A549 (cell line): Measurements from ENCODE around the gene DDX54. TPM values are rescaled to one million over a fixed set of nuclear protein-coding genes. Genes with fewer than 3 reads are reported as not detected.

ENCODE experiments used
- ATAC-seq, 2 experiments: fragments of 200-7000 bp in 1 of 2; fragments of >200 bp in 1 of 2; cut with Nextera tagmentation in 1 of 2; cut with Tn5 transposase in 1 of 2; 3 replicates each; pipeline versions ENCODE4 v1.8.0 to v1.9.1; 2018 to 2020; ENCODE audit warnings: mild to moderate bottlenecking in 1 of 2, moderate library complexity in 1 of 2
- CTCF ChIA-PET: fragments of 300-600 bp; sonication (Branson Sonifier 250); formaldehyde crosslinking; extraction: SDS; loops from one replicate; lab custom pipeline; 2021; ENCODE audit warnings: antibody characterized with exemption, inconsistent platforms; lab: Yijun Ruan, JAX
- POLR2A ChIA-PET: fragments of 350-600 bp; formaldehyde crosslinking; extraction: SDS; loops from one replicate; lab custom pipeline; 2021; ENCODE audit warnings: antibody characterized with exemption, inconsistent platforms; lab: Yijun Ruan, JAX
- DNase-seq, 2 experiments: peaks; one replicate each; pipeline versions ENCODE4 v3.0.0 to v3.0.0-alpha.2; 2011 to 2016; ENCODE audit warnings: low read depth in 1 of 2, low spot score in 1 of 2
- FAIRE-seq: peaks from 2 replicates; lab custom pipeline; 2011; peaks lifted over from hg19 to GRCh38; lab: Jason Lieb, UNC
- H3K27ac ChIP-seq, 2 experiments: fragments of >200 bp; sonication (Bioruptor Twin); formaldehyde crosslinking; 3 replicates each; pipeline ENCODE4 v1.5.1; 2016 to 2017
- H3K4me1 ChIP-seq: fragments of >200 bp; sonication (Bioruptor Twin); formaldehyde crosslinking; 3 replicates; pipeline ENCODE4 v1.6.1; 2016
- H3K4me2 ChIP-seq: fragments of >200 bp; sonication (Bioruptor Twin); formaldehyde crosslinking; 3 replicates; pipeline ENCODE4 v1.6.1; 2016
- H3K4me3 ChIP-seq: fragments of >200 bp; sonication (Bioruptor Twin); formaldehyde crosslinking; 3 replicates; pipeline ENCODE4 v1.5.1; 2016
- H3K9me3 ChIP-seq: fragments of >200 bp; sonication (Bioruptor Twin); formaldehyde crosslinking; 3 replicates; pipeline ENCODE4 v1.6.1; 2016
- CBX2 ChIP-seq: fragments of 200-600 bp; sonication (generic); IDR thresholded peaks from 2 replicates; pipeline ENCODE4 v1.6.1; 2016; ENCODE audit warnings: low read depth, mild to moderate bottlenecking, borderline replicate concordance
- CBX8 ChIP-seq: fragments of 200-600 bp; sonication (generic); IDR thresholded peaks from 2 replicates; pipeline ENCODE4 v1.6.1; 2016
- CEBPB ChIP-seq, 2 experiments: fragments of >200 bp in 1 of 2; sonication (Bioruptor Twin) in 1 of 2; formaldehyde crosslinking in 1 of 2; IDR thresholded peaks; 2 replicates each; pipeline ENCODE4 v1.6.1; 2012 to 2016
- EHF ChIP-seq: fragments of 250-450 bp; sonication (Bioruptor Pico); IDR thresholded peaks from 2 replicates; pipeline ENCODE4 v1.5.0; 2020; ENCODE audit warnings: mild to moderate bottlenecking
- EHMT2 ChIP-seq: fragments of 200-600 bp; sonication (generic); IDR thresholded peaks from 2 replicates; pipeline ENCODE4 v1.6.1; 2016; ENCODE audit warnings: antibody characterized with exemption, low read depth, mild to moderate bottlenecking, moderate library complexity
- EP300 ChIP-seq, 2 experiments: fragments of >200 bp; sonication (Bioruptor Twin); formaldehyde crosslinking; IDR thresholded peaks; 2 replicates in 1 of 2; 3 replicates in 1 of 2; pipeline ENCODE4 v1.6.1; 2016 to 2017
- ESRRA ChIP-seq: fragments of 150-350 bp; IDR thresholded peaks from 2 replicates; pipeline ENCODE4 v1.6.1; 2014; ENCODE audit warnings: mild to moderate bottlenecking, low read length, borderline replicate concordance
- FOSB ChIP-seq: fragments of 250-450 bp; sonication (Bioruptor Pico); IDR thresholded peaks from 2 replicates; pipeline ENCODE4 v1.5.0; 2020; ENCODE audit warnings: mild to moderate bottlenecking, moderate library complexity
- FOSL2 ChIP-seq, 2 experiments: fragments of 450-650 bp in 1 of 2; fragments of >200 bp in 1 of 2; sonication (Bioruptor Twin) in 1 of 2; formaldehyde crosslinking; IDR thresholded peaks; 2 replicates each; pipeline versions ENCODE4 v1.5.0 to v1.6.1; 2016 to 2020; ENCODE audit warnings: mild to moderate bottlenecking in 1 of 2, moderate library complexity in 1 of 2
- FOXS1 ChIP-seq: fragments of 250-450 bp; sonication (Bioruptor Pico); IDR thresholded peaks from 2 replicates; pipeline ENCODE4 v1.5.0; 2020; ENCODE audit warnings: mild to moderate bottlenecking, moderate library complexity
- GATA3 ChIP-seq: IDR thresholded peaks from 2 replicates; pipeline ENCODE4 v1.6.1; 2012; ENCODE audit warnings: borderline replicate concordance
- HOXA7 ChIP-seq: fragments of 250-450 bp; sonication (Bioruptor Pico); IDR thresholded peaks from 2 replicates; pipeline ENCODE4 v1.5.0; 2020; ENCODE audit warnings: mild to moderate bottlenecking, moderate library complexity
- HOXB5 ChIP-seq: fragments of 250-450 bp; sonication (Bioruptor Pico); IDR thresholded peaks from 2 replicates; pipeline ENCODE4 v1.5.0; 2020; ENCODE audit warnings: mild to moderate bottlenecking, moderate library complexity
- JUN ChIP-seq, 2 experiments: fragments of >200 bp; sonication (Bioruptor Twin); formaldehyde crosslinking; IDR thresholded peaks; 2 replicates in 1 of 2; 3 replicates in 1 of 2; pipeline ENCODE4 v1.6.1; 2016 to 2017
- KDM5A ChIP-seq: fragments of 200-600 bp; sonication (generic); IDR thresholded peaks from 2 replicates; pipeline ENCODE4 v1.6.1; 2016; ENCODE audit warnings: antibody characterized with exemption, mild to moderate bottlenecking
- MAFK ChIP-seq: fragments of 450-650 bp; IDR thresholded peaks from 2 replicates; pipeline ENCODE4 v1.6.1; 2014; ENCODE audit not compliant: partially characterized antibody
- MYC ChIP-seq: IDR thresholded peaks from 2 replicates; pipeline ENCODE4 v1.6.1; 2012; ENCODE audit warnings: mild to moderate bottlenecking, inconsistent platforms, low read length, improper control_type of control experiment, borderline replicate concordance
- NR3C1 ChIP-seq: fragments of >200 bp; sonication (Bioruptor Twin); formaldehyde crosslinking; IDR thresholded peaks from 3 replicates; pipeline ENCODE4 v1.6.1; 2017
- PHF8 ChIP-seq: fragments of 200-600 bp; sonication (generic); IDR thresholded peaks from 2 replicates; pipeline ENCODE4 v1.6.1; 2016; ENCODE audit warnings: low read depth, mild to moderate bottlenecking, antibody characterized with exemption, moderate library complexity, borderline replicate concordance
- POLR2AphosphoS2 ChIP-seq: conservative IDR thresholded peaks from 2 replicates; pipeline ENCODE4 v1.6.1; 2012; ENCODE audit warnings: low read length, improper control_type of control experiment, inconsistent platforms
- RCOR1 ChIP-seq: fragments of 150-350 bp; IDR thresholded peaks from 2 replicates; pipeline ENCODE4 v1.6.1; 2014; ENCODE audit warnings: antibody characterized with exemption, low read length, low read depth
- RFX5 ChIP-seq: fragments of 450-650 bp; IDR thresholded peaks from 2 replicates; pipeline ENCODE4 v1.7.1; 2014; ENCODE audit warnings: antibody characterized with exemption, mild to moderate bottlenecking, moderate library complexity
- RNF2 ChIP-seq: fragments of 200-600 bp; sonication (generic); IDR thresholded peaks from 2 replicates; pipeline ENCODE4 v1.6.1; 2016; ENCODE audit warnings: low read depth, mild to moderate bottlenecking, antibody characterized with exemption, moderate library complexity, borderline replicate concordance
- SMC3 ChIP-seq: fragments of >200 bp; sonication (Bioruptor Twin); formaldehyde crosslinking; IDR thresholded peaks from 3 replicates; pipeline ENCODE4 v1.6.1; 2018; ENCODE audit warnings: inconsistent platforms
- SREBF2 ChIP-seq: fragments of 450-650 bp; IDR thresholded peaks from 2 replicates; pipeline ENCODE4 v1.6.1; 2014; ENCODE audit warnings: mild to moderate bottlenecking, moderate library complexity
- TFCP2L1 ChIP-seq: fragments of 250-450 bp; sonication (Bioruptor Pico); IDR thresholded peaks from 2 replicates; pipeline ENCODE4 v1.5.0; 2021; ENCODE audit warnings: mild to moderate bottlenecking
- ZSCAN20 ChIP-seq: fragments of 250-450 bp; sonication (Bioruptor Pico); IDR thresholded peaks from 2 replicates; pipeline ENCODE4 v1.8.0; 2022; ENCODE audit warnings: mild to moderate bottlenecking, moderate library complexity
- WGBS: methylation state at CpG from one replicate; pipeline ENCODE4 v1.1.6; 2017; ENCODE audit errors: missing lambda C conversion rate; 5-methylcytosine and 5-hydroxymethylcytosine counted together
- polyA plus RNA-seq, 4 experiments: library from polyadenylated mRNA; depleted of rRNA in 3 of 4; stranded (reverse); fragments of >200 nt; fragmentation: RNase III in 1 of 4; extraction: RNeasy Plus Mini Kit Qiagen cat#74134 plus additional on column Dnase treatment in 1 of 4; gene quantifications; 2 replicates in 3 of 4; 3 replicates in 1 of 4; pipeline ENCODE4 v1.2.3, GENCODE V29; 2011 to 2017
- TF ChIP-seq, protein P1 (sequence below): fragments of 450-650 bp; IDR thresholded peaks from 2 replicates; pipeline ENCODE4 v1.6.1; 2014; ENCODE audit warnings: antibody characterized with exemption
- TF ChIP-seq, protein P2 (sequence below): IDR thresholded peaks from 2 replicates; pipeline ENCODE4 v1.6.1; 2012
- TF ChIP-seq, protein P3 (sequence below): fragments of >200 bp; sonication (Bioruptor Twin); formaldehyde crosslinking; IDR thresholded peaks from 3 replicates; pipeline ENCODE4 v1.5.1; 2016

Gene DDX54
- polyA plus RNA-seq, 2 of the 4 experiments (the other 2 are of a cell fraction), result 62.4 to 64.5 TPM

- TF ChIP-seq, protein P1, sequence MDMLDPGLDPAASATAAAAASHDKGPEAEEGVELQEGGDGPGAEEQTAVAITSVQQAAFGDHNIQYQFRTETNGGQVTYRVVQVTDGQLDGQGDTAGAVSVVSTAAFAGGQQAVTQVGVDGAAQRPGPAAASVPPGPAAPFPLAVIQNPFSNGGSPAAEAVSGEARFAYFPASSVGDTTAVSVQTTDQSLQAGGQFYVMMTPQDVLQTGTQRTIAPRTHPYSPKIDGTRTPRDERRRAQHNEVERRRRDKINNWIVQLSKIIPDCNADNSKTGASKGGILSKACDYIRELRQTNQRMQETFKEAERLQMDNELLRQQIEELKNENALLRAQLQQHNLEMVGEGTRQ, result no peak
Observed at GRCh38 chr12:113169697-113170096, 15.6 kb downstream of the DDX54 start (continued).

DNA sequence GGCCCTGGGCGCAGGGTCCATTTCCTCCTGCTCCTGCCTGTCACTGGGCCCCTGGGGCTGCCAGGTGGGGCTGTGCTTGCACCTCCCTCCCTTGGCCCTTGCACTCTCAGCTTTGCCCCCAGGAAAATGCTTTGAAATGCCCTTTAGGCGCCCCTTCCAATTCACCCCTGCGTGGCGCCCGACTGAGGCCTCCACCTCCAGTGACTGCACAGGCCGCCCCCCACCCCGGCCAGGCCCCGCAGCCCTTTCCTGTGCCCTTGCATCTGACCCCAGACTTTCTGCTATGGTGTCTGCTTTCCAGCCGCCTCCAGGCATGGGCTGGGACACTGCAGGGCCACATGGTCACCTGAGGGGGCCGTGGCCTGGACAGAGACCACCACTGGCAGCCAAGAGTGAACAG lies 17.4 kb downstream of the DDX54 start:
- Histone ChIP-seq H3K9me3 (no peaks in the 10 kb centered on the region), H3K4me3 (no peak overlapping the region), H3K27ac (no peak overlapping the region), H3K4me1 (no peaks in the 10 kb centered on the region; the same call in 2 of the 3 replicates), H3K4me2 (no peak overlapping the region)
- DNase-seq, result no peak
- 94% methylated on average over 9 of the region's 10 CpGs for WGBS
- ChIA-PET POLR2A (no interaction called here), CTCF (interaction anchor here (0.7 to 1.3 kb wide), 5 partner anchors 10 to 119 kb away, joined by 3 to 5 read pairs (median 3); no protein-coding TSS in a partner anchor)
- FAIRE-seq, result no peak
- no peak for ATAC-seq
- no peak for TF ChIP-seq EHF (CRISPR knock-in tag)
- no peak for TF ChIP-seq EHMT2
- TF ChIP-seq CEBPB (IDR thresholded peaks at IDR 0.05), result no peak
- no peak for TF ChIP-seq ZSCAN20 (CRISPR knock-in tag)
- TF ChIP-seq CBX8, result no peak
- no peak for TF ChIP-seq PHF8
- TF ChIP-seq FOSL2 (IDR thresholded peaks at IDR 0.05), result no peak
- no peak for TF ChIP-seq FOSL2 (CRISPR knock-in tag; IDR thresholded peaks at IDR 0.05)
- TF ChIP-seq TFCP2L1 (CRISPR knock-in tag), result no peak
- TF ChIP-seq SREBF2, result no peak
- TF ChIP-seq, protein P2, sequence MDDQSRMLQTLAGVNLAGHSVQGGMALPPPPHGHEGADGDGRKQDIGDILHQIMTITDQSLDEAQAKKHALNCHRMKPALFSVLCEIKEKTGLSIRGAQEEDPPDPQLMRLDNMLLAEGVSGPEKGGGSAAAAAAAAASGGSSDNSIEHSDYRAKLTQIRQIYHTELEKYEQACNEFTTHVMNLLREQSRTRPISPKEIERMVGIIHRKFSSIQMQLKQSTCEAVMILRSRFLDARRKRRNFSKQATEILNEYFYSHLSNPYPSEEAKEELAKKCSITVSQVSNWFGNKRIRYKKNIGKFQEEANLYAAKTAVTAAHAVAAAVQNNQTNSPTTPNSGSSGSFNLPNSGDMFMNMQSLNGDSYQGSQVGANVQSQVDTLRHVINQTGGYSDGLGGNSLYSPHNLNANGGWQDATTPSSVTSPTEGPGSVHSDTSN, result no peak
- TF ChIP-seq SMC3, result no peak
- TF ChIP-seq NR3C1, result no peak
- TF ChIP-seq, protein P3, sequence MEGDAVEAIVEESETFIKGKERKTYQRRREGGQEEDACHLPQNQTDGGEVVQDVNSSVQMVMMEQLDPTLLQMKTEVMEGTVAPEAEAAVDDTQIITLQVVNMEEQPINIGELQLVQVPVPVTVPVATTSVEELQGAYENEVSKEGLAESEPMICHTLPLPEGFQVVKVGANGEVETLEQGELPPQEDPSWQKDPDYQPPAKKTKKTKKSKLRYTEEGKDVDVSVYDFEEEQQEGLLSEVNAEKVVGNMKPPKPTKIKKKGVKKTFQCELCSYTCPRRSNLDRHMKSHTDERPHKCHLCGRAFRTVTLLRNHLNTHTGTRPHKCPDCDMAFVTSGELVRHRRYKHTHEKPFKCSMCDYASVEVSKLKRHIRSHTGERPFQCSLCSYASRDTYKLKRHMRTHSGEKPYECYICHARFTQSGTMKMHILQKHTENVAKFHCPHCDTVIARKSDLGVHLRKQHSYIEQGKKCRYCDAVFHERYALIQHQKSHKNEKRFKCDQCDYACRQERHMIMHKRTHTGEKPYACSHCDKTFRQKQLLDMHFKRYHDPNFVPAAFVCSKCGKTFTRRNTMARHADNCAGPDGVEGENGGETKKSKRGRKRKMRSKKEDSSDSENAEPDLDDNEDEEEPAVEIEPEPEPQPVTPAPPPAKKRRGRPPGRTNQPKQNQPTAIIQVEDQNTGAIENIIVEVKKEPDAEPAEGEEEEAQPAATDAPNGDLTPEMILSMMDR, result no peak
- no peak for TF ChIP-seq RCOR1
- TF ChIP-seq, protein P1, result no peak
- no peak for TF ChIP-seq FOSB (CRISPR knock-in tag)
- no peak for TF ChIP-seq RNF2
- no peak for TF ChIP-seq FOXS1

DNA sequence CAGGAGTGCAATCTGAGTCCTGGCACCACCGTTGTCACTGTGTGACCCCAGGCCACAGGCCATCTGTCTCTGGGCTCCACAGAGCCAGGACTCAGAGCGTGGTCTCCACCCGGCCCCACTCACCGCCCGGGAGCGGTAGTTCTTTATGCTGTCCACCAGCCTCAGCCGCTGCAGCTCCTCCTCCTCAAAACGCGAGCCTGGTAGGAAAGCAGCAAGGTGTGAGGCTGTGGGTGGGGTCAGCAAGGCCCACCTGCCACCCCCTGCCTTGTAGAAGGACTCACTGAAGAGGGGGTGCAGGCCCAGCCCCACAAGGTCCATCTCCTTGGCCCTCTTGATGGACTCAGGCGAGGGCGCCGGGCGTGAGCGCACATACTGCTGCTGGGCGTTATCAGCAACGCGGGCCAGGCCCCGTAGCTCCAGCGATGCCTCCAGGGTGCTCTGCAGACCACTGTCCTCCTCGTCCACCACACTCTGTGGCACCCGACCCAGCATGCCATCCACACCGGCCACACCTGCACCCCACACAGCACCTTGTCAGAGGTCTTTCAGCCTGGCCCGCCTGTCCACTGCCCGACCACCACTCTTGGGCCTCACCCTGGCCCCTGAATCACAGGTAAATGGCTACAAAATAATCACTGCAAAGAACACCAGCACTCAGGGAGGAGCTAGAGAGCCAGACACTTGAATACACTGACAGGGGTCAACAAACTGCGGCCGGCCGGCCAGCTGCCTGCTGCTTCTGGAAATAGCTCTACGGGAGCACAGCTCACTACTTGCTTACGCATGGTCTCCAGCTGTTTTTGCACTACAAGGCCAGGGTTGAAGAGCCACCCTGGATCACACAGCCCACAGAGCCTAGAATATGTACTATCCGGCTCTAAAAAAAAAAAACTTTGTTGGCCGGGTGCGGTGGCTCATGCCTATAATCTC lies 19.5 kb downstream of the DDX54 start:
- ChIA-PET POLR2A (interaction anchor here (1.1 kb wide), 1 partner anchor 9 kb away, joined by 3 read pairs; no protein-coding TSS in a partner anchor), CTCF (interaction anchor here (0.6 to 3.0 kb wide), 9 partner anchors 9 to 1224 kb away, joined by 3 to 31 read pairs (median 3); no protein-coding TSS in a partner anchor)
- no peak overlapping the region for H3K4me3 ChIP-seq
- WGBS, result 96% methylated on average over 30 of the region's 32 CpGs
- H3K9me3 ChIP-seq, result no peaks in the 10 kb centered on the region
- no peak for FAIRE-seq
- no peak for TF ChIP-seq HOXA7 (CRISPR knock-in tag)
- TF ChIP-seq CBX2, result no peak
- no peak for TF ChIP-seq JUN (IDR thresholded peaks at IDR 0.05)
- TF ChIP-seq EP300 (IDR thresholded peaks at IDR 0.05), result no peak
- no peak for TF ChIP-seq HOXB5 (CRISPR knock-in tag)
- no peak for TF ChIP-seq ESRRA
- TF ChIP-seq MAFK, result no peak
- TF ChIP-seq POLR2AphosphoS2, result no peak
- TF ChIP-seq MYC, result no peak
- no peak for TF ChIP-seq NR3C1
- TF ChIP-seq GATA3, result no peak
- no peak for TF ChIP-seq CEBPB (IDR thresholded peaks at IDR 0.05)
- no peak for TF ChIP-seq PHF8
- no peak for TF ChIP-seq KDM5A
- TF ChIP-seq RFX5, result no peak
- no peak overlapping the region for H3K4me2 ChIP-seq
- peaks cover 12% of the 10 kb centered on the region for H3K4me1 ChIP-seq
- no peak overlapping the region for H3K27ac ChIP-seq
- DNase-seq, result no peak
- no peak for ATAC-seq
